Glutamatergic neuron (in vitro differentiated cells): ENCODE data around the gene COL13A1. TPM values are rescaled to one million over a fixed set of nuclear protein-coding genes. Genes with fewer than 3 reads are reported as not detected.

Experiments used
- DNase-seq: peaks from one replicate; pipeline ENCODE4 v3.0.0; 2022
- H3K27ac Mint-ChIP-seq: one replicate; pipeline ENCODE4 v1.8.0; 2020; ENCODE audit warnings: mild to moderate bottlenecking, mixed read lengths, inconsistent platforms; ENCODE audit not compliant: unreplicated experiment
- H3K27me3 Mint-ChIP-seq: one replicate; pipeline ENCODE4 v1.8.0; 2020; ENCODE audit warnings: mild to moderate bottlenecking, moderate library complexity, mixed read lengths, inconsistent platforms; ENCODE audit not compliant: unreplicated experiment
- H3K36me3 Mint-ChIP-seq: one replicate; pipeline ENCODE4 v1.8.0; 2020; ENCODE audit warnings: mild to moderate bottlenecking, mixed read lengths, inconsistent platforms; ENCODE audit not compliant: unreplicated experiment
- H3K4me1 Mint-ChIP-seq: one replicate; pipeline ENCODE4 v1.8.0; 2020; ENCODE audit warnings: mild to moderate bottlenecking, low read depth, mixed read lengths, inconsistent platforms; ENCODE audit not compliant: unreplicated experiment
- H3K4me3 Mint-ChIP-seq: one replicate; pipeline ENCODE4 v1.8.0; 2020; ENCODE audit warnings: mild to moderate bottlenecking, mixed read lengths, inconsistent platforms; ENCODE audit not compliant: unreplicated experiment
- H3K9me3 Mint-ChIP-seq: one replicate; pipeline ENCODE4 v1.8.0; 2020; ENCODE audit warnings: mild to moderate bottlenecking, moderate library complexity, mixed read lengths, inconsistent platforms; ENCODE audit not compliant: unreplicated experiment
- total RNA-seq: library from RNA; stranded (reverse); fragmentation: NEBNext Ultra II Directional; extraction: Animal tissue kit (Norgen Biotek cat#: 25700); gene quantifications from one replicate; pipeline ENCODE4 v1.2.1, GENCODE V29; 2021; ENCODE audit not compliant: unreplicated experiment
- TF ChIP-seq, protein P1 (sequence below): fragments of 200-600 bp; sonication (generic); IDR thresholded peaks from one replicate; pipeline ENCODE4 v1.5.0; 2021; ENCODE audit not compliant: partially characterized antibody, unreplicated experiment

The COL13A1 gene
- total RNA-seq, 1 donor from 2014 or later: 8.5 TPM

DNA sequence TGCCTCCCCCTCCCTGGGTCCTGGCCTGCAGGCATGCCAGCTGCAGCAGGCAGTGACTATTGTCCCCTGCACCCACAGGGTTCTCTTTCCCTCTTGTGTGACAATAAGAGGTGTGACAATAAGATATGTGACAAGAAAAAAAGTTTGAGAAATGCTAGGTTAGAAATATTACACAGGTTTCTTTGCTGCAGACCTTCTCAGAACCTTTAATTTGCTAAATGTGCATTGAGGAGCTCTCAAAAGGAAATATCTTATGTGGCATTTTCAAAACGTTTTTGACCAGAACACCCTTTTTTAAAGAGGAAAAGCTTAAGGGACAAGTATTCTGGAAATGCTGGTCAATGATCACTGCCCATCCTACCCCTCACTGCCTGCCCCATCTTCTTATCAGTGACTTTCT lies 117.5 kb downstream of the COL13A1 start:
- H3K4me1 Mint-ChIP-seq: peaks cover under 1% of the 10 kb centered on the region
- TF ChIP-seq, protein P1, sequence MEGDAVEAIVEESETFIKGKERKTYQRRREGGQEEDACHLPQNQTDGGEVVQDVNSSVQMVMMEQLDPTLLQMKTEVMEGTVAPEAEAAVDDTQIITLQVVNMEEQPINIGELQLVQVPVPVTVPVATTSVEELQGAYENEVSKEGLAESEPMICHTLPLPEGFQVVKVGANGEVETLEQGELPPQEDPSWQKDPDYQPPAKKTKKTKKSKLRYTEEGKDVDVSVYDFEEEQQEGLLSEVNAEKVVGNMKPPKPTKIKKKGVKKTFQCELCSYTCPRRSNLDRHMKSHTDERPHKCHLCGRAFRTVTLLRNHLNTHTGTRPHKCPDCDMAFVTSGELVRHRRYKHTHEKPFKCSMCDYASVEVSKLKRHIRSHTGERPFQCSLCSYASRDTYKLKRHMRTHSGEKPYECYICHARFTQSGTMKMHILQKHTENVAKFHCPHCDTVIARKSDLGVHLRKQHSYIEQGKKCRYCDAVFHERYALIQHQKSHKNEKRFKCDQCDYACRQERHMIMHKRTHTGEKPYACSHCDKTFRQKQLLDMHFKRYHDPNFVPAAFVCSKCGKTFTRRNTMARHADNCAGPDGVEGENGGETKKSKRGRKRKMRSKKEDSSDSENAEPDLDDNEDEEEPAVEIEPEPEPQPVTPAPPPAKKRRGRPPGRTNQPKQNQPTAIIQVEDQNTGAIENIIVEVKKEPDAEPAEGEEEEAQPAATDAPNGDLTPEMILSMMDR: no peak
- H3K36me3 Mint-ChIP-seq: no peaks in the 10 kb centered on the region
- DNase-seq: no peak
- peaks cover under 1% of the 10 kb centered on the region for H3K9me3 Mint-ChIP-seq
- peaks cover 3% of the 10 kb centered on the region for H3K27me3 Mint-ChIP-seq
- no peak overlapping the region for H3K4me3 Mint-ChIP-seq
- H3K27ac Mint-ChIP-seq: no peak overlapping the region

- Mint-ChIP-seq H3K36me3 (peaks cover 5% of the 10 kb centered on the region), H3K27ac (no peak overlapping the region), H3K9me3 (peaks cover 5% of the 10 kb centered on the region), H3K27me3 (peaks cover 3% of the 10 kb centered on the region), H3K4me3 (no peak overlapping the region), H3K4me1 (peaks cover 16% of the 10 kb centered on the region)
- no peak for DNase-seq
- TF ChIP-seq, protein P1: no peak
Measured at GRCh38 chr10:69925111-69925510, 123.4 kb downstream of the COL13A1 start.

DNA sequence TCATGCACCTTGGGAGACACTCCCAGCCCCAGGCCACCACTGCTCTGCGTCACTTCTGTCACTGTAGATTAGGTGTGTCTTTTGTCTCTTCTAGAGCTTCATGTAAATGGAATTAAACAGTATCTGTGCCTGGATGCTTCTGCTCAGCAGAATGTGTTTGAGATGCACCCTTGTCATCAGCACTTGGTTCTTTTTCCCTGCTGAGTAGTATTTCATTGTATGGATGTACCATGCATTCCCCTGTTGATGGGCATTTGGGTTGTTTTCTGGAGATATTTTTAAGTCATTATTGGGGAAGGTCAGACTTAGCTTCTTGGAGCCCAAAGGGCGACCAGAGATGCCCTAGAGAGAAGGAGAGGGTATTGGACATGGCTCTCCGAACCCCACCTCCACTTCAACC lies 126.6 kb downstream of the COL13A1 start:
- Mint-ChIP-seq H3K36me3 (peaks cover 5% of the 10 kb centered on the region), H3K27ac (no peak overlapping the region), H3K4me1 (peaks cover 16% of the 10 kb centered on the region), H3K27me3 (peaks cover 3% of the 10 kb centered on the region), H3K9me3 (peaks cover 5% of the 10 kb centered on the region), H3K4me3 (no peak overlapping the region)
- no peak for DNase-seq
- TF ChIP-seq, protein P1: no peak

GRCh38 chr10:69929575-69929974 lies 127.9 kb downstream of the COL13A1 start:
- H3K4me3 Mint-ChIP-seq: no peak overlapping the region
- peaks cover 3% of the 10 kb centered on the region for H3K9me3 Mint-ChIP-seq
- H3K4me1 Mint-ChIP-seq: peaks cover 12% of the 10 kb centered on the region
- TF ChIP-seq, protein P1: no peak
- H3K36me3 Mint-ChIP-seq: peaks cover 5% of the 10 kb centered on the region
- H3K27me3 Mint-ChIP-seq: no peaks in the 10 kb centered on the region
- DNase-seq: no peak
- H3K27ac Mint-ChIP-seq: no peak overlapping the region

DNA sequence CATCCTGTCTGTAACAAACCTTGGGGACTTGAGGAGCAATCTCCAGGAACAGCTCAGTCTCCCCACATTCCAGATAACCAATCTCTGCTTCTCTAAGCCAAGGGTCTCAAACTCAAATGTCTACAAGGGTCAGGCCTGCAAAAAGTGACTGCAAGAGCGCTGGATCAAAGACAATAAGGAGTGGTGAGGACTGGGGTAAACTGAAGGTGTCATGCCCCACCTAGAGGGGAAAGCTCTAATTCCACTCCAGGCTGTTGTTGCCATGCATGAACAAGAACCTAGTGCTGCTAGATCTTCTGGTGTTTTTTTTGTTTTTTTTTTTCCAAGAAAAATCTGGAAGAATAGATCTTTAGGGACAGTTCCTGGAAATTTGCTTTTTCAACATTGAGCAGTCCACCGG lies 133.1 kb downstream of the COL13A1 start:
- H3K4me1 Mint-ChIP-seq: no peaks in the 10 kb centered on the region
- no peaks in the 10 kb centered on the region for H3K36me3 Mint-ChIP-seq
- H3K4me3 Mint-ChIP-seq: no peak overlapping the region
- H3K9me3 Mint-ChIP-seq: no peaks in the 10 kb centered on the region
- TF ChIP-seq, protein P1: no peak
- no peak overlapping the region for H3K27ac Mint-ChIP-seq
- DNase-seq: no peak
- peaks cover 4% of the 10 kb centered on the region for H3K27me3 Mint-ChIP-seq
